ENCODE results near the gene SLC16A13.

GRCh38 chr17:7010523-7010922 is 25.3 kb upstream of the SLC16A13 start:
- TF ChIP-seq CTCF (IDR thresholded peaks at IDR 0.05), result no peak
- TF ChIP-seq EZH2 (IDR thresholded peaks at IDR 0.05; ENCODE audit: borderline replicate concordance, insufficient read depth, low read depth, low read length, poor library complexity, severe bottlenecking), result no peak

Data from B cell (primary cell).